CD4-positive, alpha-beta T cell treated with Interleukin-6 at 100 ng/mL for 8 hours (primary cell): ENCODE measurements around the gene USP19.

Source experiments
- DNase-seq: peaks from one replicate; pipeline ENCODE4 v3.0.0-alpha.2; 2020; ENCODE audit warnings: mixed read lengths, low spot score

The USP19 gene

DNA sequence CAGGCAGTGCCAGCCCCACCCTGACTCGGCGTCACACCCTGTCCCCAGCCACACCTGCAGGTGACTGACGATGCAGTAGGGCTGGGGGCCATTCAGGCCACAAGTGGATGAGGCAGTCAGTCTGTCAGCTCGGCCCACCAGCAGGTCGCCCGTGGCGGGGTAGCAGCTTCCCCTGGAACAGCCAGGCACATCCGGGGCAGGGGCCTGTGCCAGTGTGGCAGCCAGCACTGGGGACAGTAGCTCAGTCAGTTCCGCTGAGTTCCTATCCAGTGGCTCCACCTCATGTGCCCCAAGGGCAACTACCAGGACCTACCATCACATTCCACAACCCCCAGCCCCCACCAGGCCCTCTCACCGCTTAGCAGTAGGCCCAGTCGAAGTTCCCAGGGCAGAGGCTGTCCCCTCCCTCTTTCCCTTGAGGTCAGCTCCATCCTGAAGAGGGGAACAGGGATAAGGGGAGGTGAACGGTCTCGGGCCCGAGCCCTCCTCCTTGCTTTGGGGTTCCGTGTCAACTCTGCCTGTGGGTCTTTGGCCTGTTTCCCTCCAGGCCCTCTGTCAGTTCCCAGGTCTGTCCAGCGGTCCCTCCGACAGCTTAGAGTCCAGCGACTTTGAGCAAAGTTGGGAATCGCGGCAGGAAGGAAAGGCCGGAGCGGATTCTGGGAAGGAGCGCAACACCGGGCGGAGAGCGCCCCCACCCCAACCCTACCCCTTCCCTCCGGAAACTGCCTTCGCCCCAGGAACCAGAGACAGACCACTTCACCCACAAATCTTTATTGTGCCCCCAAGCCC lies 12.0 kb upstream of the USP19 start, which contains the start of gene LAMB2:
Gene LAMB2, minus strand, starts transcription at position 614 of the 789 bp plus-strand sequence. Its CDS starts 183 bp downstream, at position 431.
- DNase-seq: no peak

DNA sequence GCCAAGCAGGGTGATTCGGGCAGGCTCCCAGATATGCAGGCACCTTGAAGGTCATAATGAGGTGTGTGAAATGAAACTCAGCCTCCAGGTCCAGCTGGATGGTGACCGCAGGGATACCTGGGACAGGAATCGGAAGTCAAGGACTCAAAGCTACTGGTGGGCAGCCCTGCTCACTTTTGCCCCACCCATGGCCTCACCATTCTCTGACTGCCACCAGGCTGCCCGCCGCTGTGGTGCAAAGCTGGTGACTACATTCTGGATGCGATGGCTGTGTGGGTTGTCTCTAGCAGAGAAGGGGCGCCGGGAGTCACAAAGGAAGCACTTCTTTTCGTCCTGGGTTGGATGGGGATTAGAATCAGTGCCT lies 11.4 kb upstream of the USP19 start:
- no peak for DNase-seq

DNA sequence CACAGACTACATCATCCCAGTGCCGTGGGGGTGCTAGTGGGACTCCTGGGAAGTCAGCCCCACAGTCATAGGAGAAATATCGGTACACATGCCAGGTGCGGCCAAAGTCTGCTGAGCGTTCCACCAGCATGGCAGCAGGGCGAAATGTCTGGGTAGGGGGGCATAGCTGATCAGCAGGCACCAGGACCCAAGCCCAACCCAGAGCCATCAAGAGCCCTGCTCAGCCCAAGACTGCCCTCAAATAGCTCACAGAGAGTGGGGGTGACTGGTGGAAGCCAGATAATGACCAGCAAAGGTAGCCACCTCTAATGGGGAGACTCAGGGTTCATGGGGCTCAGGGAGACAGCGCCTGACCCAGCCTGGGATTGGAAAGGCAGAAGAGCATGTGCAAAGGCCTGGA lies 11.0 kb upstream of the USP19 start:
- no peak for DNase-seq

DNA sequence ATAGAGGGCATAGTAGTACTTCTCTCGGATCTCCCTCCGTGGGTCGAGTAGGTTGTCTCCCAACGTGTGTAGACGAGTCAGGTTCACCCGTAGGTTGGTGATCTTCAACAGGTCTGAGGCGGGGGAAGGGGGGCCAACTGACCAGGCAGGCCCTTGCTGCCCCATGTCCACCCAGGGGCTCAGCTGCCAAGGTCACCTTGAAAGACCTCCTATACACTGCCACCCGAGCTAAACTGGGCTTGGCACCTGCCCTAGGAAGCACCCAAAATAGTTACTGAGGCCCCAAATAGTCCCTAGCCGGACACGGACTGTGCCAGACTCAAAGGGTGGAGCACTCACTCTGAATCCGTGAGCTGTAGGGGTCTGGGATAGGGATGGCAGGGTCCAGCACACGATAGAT lies 10.4 kb upstream of the USP19 start:
- DNase-seq: no peak

DNA sequence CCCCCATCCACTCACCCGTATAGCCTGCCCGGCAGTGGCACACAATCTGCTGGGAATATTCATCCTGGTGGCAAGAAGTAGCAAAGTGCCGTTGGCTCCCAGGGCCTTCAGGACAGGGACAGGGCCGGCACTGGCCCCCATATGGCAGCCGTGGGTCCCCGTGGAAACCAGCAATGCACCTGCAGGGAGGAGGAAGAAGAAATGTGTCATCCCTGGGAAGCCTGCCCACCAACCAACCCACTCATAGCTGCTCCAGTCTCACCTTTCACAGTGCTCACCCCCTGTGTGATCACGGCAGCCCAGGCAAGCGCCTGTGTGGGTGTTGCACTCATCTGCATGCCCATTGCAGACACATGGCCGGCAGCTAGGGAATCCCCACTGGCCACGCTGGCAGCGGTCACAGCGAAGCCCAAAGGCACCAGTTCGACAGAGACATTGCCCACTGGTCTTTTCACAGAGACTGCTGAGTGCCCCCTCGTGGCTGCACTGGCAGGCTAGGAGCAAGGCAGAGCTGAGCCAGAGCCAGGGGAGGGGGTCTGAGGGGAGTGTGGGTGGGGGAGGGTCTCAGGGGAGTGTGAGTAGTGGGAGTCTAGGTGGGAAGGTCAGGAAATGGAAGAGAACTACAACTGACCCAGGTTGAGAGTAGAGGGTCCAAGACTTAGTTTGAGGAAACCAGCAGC lies 4.5 kb upstream of the USP19 start:
- DNase-seq: no peak

DNA sequence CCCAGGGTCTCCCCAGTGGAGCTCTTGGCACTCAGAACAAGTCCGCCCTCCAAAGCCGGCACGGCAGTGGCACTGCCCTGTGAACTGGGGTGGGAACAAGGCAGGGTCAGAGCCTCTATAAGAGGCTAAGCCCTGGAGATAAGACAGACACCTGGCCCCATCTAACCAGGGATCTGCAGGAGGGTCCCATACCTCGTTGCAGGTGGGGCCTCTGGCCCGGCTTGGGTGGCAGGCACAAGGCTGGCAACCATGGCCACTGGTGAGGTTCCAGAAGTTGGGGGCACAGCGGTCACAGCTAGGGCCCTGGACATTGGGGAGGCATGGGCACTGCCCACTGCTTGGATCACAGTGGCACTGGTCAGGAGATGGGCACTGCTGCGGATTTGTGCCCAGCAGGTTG lies 3.6 kb upstream of the USP19 start:
- DNase-seq: no peak

DNA sequence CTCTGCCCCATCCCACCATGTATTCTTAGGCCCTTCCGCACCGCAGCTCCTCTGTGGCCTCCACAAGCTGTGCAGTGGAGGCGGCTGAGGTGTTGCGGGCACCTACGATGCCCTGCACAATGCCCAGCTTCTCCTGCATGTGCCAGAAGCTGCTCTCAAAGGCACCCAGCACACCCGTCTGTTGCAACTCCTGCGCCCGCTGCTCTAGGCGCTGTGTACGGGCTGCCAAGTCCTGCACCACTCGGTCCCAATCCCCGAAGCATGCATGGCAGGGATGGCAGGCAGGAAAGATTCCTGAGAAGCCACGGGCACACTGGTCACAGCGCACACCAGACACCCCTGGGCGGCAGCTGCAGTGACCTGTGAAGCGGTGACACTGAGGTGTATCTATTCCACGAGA lies 3.1 kb upstream of the USP19 start:
- no peak for DNase-seq

DNA sequence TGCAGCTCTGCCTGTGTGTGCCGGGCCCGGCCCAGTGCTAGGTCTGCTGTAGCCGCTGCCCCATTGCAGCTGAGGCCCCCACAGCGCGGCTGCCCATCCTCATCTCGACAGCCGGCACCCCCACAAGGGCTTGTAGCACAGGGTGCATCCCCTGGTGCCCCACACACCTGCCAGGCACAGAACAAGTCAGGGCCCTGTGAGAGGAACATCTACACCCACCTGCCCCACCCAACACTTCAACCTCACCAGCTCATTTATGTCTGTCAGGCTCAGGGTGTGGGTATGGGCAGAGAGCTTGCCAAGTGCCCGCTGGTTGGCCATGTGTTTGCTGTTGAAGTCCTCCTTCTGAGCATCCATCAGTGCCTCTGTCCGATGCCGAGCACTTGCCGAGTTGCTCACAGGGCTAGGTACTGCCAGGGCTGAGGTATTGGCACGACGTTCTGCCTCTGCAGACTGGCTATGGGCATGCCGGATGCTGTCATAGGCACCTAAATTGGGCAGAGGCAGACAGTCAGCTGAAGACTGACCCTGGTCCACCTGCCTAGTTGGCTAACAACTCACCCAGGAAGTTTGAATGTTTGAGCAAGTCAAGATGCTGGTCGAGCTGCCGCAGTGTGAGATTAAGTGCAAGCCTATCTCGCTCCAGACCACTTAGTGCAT lies 2.4 kb upstream of the USP19 start:
- DNase-seq: no peak

DNA sequence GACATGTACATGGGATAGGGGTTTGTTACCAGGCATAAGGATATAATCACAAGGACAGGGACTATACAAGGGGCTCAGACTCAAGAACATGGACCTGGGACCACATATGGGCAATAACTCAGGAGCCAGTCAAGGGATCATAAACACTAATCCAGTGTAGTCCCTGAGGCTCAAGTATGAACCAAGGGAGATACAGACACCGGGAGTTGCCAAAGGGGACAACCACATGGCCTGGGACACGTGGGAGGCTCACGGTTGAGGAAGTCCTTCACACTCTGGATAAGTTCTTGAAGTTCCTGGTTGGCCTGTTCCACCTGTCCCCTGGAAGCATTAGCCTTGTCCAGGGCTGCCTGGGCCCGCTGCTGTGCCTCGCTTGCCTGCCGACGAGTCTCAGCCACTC lies 1.8 kb upstream of the USP19 start:
- DNase-seq: no peak

DNA sequence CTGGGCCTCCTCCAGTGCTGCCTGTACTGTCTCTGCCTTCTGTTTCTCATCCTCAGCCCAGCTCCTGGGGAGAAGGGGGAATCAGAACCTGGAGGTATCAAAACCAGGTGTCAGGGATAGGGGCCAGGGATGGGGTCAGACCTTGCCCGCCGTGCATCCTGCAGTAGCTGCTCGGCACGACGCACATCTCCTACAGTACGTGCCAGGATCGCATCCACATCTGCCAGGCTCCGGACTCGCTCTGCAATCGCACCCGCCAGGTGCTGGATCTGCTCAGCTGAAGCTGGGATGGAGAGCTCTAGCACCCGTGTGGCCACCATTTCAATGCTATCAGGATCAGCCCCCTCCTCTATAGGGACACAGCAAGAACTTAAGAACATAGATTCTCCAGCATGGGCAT lies 1.4 kb upstream of the USP19 start:
- no peak for DNase-seq

DNA sequence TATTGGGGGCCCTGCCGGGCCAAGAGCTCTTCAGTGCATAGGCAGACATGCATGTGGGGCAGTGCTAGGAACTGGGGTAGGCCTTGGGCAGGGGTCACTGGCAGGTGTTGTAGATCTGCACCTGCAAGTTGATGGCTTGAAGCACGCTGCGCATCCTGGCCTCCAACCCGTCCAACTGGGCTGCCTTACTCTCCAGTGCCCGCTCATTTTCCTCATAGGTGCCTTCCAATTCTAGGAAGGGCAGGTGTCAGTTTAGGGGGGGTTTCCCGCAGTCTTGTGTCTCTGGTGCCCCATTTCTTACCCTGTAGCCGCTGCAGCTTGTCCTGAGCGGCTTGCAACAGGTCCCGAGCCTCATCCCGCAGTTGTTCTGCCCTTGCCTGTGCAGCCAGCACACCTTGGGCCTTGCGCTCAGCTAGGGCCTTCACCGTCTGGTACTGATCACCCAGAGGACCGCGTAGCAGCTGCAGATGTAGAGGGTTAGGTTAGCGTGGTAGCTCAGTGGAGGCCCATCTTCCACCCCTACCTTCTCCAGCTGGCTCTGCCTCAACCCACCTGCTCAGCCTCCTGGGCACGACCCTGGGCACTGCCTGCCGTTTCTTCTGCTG lies 611 bp upstream of the USP19 start:
- no peak for DNase-seq

DNA sequence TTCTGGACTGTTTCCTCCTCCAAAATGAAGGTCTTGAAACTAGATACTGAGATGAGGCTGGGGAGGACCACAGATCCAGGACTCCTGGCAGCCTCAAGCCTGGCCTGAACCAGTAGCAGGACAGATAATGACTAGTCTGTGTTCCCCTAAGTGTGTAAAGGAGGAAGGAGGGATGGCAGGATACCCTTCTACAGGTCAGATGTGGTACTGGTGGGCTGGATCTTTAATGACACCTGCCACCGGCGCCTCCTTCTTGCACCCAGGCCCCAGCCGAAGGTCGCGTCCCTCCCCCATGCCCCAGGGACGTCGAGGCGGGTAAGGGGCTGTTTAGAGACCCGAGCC lies 556 bp downstream of the USP19 start:
- DNase-seq: no peak

DNA sequence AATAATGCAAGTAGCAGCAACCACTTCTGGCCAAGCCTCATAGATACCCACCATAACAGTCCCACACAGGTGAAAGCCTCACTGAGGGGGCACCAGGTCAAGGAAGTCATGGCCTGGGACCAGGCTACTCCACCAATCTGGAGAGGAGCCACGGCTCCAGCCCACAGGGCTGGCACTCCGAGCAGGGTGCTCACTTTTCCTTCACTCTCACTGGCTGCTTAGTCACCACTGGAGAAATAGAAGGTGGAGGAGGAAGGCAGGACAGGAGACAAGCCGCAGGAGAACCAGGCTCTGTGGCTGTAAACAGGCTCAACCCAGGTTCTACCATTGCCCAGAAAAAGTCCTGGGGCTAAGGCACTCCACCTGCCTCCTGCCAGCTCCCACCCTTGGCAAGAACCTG lies 1.2 kb downstream of the USP19 start:
- DNase-seq: no peak

DNA sequence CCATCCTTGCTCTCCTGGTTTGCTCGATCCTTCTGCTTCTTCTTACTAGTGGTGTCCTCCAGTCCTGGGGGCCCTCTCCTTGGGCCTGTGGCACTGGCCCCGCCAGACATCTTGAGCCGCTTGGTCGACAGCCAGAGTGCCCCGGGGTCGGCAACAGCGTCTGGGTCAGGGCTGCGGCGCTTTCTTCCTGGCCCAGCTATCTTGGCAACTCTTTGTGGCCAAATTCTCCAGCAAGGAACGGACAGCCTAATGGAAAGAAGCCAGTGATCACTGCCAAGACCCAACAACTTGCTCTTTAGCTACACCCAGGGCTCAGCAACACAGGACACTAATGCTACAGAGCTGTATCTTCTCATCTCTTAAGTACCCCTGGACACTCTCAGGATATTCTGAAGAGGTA lies 1.6 kb downstream of the USP19 start:
- DNase-seq: no peak

DNA sequence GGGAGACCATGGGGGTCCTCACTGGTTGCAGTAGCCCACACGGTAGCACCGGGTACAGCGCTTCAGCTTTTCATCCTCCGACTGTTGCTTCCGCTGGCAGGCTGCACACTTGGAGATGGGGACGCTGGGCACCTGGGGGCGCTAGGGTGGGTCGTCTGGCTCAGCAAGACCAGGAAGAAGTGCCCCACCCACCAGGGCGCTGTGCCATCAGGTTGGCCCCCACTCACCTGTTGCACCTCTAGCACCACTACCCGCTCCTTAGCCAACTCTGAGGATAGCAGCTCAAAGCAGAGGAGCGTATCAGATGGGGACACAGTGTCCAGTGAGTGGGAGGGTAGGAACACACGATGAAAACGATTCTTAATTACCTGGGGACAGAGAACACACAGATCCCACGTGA lies 8.4 kb downstream of the USP19 start:
- DNase-seq: no peak

DNA sequence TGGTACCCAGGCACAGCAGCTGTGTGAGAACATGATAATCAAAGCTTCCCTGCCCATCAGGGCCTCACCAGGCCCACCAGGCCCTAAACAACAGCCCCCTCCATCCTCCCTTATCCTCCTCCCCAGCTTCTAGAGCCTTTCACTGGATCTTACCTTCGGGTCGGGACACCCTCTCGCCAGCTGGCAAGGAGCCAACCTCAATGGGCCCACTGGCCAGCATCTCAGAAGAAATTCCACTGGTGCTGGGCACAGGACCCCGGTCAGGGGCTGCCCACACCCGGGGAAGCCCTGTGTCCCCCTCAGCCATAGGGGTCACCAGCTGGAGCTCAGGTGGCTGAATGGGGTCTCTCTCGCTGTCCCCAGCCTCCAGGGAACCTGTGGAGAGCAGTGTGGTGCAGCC lies 9.3 kb downstream of the USP19 start:
- no peak for DNase-seq

DNA sequence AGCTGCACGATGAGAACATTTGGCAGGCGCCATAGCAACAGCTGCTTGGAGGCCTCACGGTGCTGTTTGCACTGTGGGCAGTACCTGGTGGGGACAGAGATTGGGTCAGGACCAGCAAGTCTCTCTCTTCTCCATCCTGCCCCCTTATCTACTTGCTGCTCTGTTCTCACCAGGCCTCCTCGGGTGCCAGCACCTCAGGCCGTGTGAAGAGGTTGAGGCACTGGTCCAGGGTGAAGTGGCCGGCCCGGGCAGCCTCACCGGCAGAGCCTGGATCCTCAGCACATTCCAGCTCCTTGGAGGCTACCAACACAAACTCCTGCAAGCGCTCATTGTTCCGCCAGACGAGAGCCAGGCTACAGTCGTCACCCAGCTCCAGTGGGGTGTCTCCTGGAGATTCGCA lies 9.8 kb downstream of the USP19 start:
- DNase-seq: no peak

DNA sequence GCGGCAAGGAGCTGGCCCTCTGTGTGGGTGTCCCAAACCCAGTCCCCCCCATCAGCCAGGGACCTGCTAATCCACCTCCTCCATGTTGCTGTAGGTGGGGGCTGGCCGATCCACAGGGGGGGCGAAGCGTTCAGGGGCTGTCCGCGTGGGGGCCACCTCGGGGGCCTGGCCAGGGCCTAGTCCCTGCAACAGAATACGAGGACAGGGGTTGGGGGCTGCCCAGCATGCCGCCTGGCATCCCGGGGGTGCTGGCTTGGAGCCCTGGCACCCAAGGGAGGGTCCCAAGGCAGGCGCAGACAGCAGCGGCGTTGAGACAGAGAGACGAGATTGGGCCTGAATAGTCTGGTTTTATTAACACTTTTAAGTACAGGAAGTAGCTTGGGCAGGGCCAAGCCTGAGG lies 12.3 kb downstream of the USP19 start:
- no peak for DNase-seq

DNA sequence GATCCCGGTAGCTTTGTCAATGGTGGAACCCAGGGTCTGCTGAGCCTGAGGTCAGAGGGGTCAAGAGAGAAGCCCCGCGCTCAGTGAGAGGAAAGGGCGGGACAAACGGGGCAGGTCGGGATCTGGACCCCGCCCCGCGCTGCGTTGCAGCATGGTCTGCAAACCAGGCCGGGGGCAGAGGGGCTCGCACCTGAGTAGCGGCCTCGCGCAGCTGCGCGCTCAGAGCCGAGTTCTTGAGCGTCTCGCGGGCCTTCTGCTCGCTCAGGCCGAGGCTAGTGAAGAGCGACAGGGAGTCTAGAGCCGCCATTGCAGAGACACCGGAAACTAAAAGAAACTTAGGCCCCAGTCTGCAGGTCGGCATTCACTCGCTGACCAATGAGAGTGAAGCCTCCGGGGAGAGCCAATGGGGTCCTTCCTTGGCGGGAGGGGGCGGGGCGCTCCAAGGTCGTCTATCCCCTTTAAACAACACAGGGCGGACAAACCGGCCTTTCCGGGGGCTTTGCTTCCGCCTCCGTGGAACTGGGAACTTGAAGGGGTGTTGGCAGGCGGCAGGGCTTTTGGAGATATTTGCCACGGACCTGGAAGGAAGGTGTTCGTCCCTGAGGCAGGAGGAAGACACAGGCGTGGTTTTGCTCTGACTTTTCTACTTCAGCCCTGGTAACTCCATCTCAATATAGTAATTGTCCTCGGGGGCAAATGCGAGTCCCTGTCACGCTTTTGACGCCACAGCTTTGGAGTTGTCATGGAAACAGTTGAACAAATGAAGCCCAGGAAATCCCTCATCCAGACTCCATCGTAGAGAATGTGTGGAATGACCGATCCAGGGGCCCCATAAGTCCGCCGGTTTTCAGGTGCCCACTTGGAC lies 16.0 kb downstream of the USP19 start, which contains the start of gene QARS1:
Gene QARS1, minus strand, starts transcription at position 331 of the 865 bp plus-strand sequence. Its CDS starts 24 bp downstream, at position 307.
- DNase-seq: peak; percentile 88

DNA sequence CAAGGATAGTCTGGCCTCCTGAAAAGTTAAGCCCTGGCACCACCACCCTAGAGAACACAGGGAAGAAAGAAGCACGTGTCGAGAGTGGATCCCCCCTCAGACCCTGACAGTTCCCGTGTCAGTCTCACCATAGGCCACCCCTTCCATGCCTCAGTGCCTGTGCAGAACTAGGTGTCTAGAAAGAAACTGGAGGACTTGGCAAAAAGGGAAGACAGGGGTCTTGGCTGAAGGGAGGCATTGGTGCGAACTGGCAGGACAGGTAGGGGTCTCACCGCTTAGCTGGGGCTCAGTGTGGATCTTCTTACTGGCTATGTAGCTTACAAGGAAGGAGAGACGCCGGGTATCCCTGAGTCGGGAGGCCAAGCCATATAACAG lies 16.6 kb downstream of the USP19 start:
- DNase-seq: no peak

DNA sequence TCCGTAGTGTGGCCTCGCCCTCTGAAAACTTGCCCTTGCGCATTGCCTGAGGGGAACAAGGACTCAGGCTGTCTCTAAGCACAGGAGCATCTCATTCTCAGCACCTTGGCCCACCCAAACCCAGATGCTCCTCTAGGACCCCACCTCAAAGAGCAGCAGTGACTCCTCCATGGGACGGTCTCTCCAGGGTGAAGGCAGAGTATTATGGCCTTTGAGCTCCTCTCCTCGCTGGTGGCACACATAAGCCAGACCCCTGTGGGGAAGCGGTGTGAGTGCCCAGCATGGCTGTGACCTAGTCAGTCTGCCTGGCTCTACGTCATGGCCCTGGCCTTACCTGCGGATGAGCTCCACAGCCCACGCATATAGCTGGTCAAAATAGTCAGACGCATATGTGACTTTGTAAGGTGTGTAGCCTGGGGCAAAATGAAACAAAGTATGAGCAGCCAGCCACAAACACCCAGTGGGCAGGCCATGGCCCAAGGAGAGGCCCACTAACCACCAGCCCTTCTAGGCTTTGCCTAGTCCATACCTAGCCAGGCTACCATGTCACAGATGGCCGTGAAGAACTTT lies 20.5 kb downstream of the USP19 start:
- DNase-seq: no peak
